ENCODE results near the gene FRK. TPM values are rescaled to one million over a fixed set of nuclear protein-coding genes. Genes with fewer than 3 reads are reported as not detected.

The FRK gene
- polyA plus RNA-seq, 1 donor (not counting 4 experiments of a cell fraction or from before 2014, with no cell fraction given): 2.4 TPM

DNA sequence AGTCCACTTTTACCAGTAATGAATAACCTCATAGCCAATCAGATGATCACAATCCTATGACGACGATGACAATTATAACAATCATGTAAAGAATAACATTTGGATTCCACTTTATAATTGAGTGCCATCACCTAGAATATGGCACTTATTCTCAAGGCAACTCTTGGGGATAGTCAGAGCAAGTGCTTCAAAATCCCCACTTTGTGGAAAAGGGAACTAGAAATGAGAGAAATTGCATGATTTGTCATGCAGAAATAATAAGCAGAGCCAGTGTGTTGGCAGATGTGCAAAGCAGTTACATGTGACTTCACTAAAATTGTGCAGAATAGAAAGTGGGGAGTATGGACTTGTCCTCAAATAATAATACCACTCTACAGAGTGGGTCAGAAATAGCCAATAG, 41.3 kb downstream of the FRK start:
- Histone ChIP-seq H3K4me1 (ENCODE audit: control insufficient read depth, extremely low read depth, insufficient read depth, low read length) (peaks cover 29% of the 10 kb centered on the region), H2AFZ (ENCODE audit: control insufficient read depth, low read length) (no peak overlapping the region), H3K4me3 (ENCODE audit: control insufficient read depth in 2 of 3, extremely low read depth in 1 of 3, insufficient read depth in 2 of 3, low read depth in 1 of 3, low read length in 3 of 3) (no peak overlapping the region), H3K4me2 (ENCODE audit: control insufficient read depth, extremely low read depth, insufficient read depth, low read depth, low read length) (no peak overlapping the region), H3K36me3 (ENCODE audit: control insufficient read depth in 2 of 2, extremely low read depth in 1 of 2, insufficient read depth in 2 of 2, low read length in 2 of 2) (no peaks in the 10 kb centered on the region), H4K20me1 (ENCODE audit: control insufficient read depth, extremely low read depth, insufficient read depth, low read length) (no peaks in the 10 kb centered on the region), H3K9me1 (ENCODE audit: control insufficient read depth, extremely low read depth, insufficient read depth, low read length) (no peaks in the 10 kb centered on the region), H3K79me2 (ENCODE audit: control insufficient read depth, insufficient read depth, low read length) (peaks cover 7% of the 10 kb centered on the region), H3K27me3 (ENCODE audit: control insufficient read depth, extremely low read depth, insufficient read depth, low read length) (no peaks in the 10 kb centered on the region), H3K27ac (ENCODE audit: control insufficient read depth, insufficient read depth, low read length) (no peak overlapping the region), H3K9me3 (ENCODE audit: control insufficient read depth, low read depth, low read length) (no peaks in the 10 kb centered on the region), H3K9ac (ENCODE audit: control insufficient read depth, extremely low read depth, insufficient read depth, low read length) (no peak overlapping the region)
- no peak for DNase-seq (ENCODE audit: low read depth, low spot score)
- dilution Hi-C loops (cut with MboI; ENCODE audit: extremely low pct_ligation_motif_present, low sequenced_read_pairs): no loop called here
- FAIRE-seq: no peak
- TF ChIP-seq, protein P1, sequence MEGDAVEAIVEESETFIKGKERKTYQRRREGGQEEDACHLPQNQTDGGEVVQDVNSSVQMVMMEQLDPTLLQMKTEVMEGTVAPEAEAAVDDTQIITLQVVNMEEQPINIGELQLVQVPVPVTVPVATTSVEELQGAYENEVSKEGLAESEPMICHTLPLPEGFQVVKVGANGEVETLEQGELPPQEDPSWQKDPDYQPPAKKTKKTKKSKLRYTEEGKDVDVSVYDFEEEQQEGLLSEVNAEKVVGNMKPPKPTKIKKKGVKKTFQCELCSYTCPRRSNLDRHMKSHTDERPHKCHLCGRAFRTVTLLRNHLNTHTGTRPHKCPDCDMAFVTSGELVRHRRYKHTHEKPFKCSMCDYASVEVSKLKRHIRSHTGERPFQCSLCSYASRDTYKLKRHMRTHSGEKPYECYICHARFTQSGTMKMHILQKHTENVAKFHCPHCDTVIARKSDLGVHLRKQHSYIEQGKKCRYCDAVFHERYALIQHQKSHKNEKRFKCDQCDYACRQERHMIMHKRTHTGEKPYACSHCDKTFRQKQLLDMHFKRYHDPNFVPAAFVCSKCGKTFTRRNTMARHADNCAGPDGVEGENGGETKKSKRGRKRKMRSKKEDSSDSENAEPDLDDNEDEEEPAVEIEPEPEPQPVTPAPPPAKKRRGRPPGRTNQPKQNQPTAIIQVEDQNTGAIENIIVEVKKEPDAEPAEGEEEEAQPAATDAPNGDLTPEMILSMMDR (optimal IDR thresholded peaks at IDR 0.05 in 1 of 3, IDR thresholded peaks at IDR 0.05 in 1 of 3, conservative IDR thresholded peaks at IDR 0.05 in 1 of 3; ENCODE audit: extremely low read depth in 1 of 3, insufficient read depth in 2 of 3, low read length in 3 of 3): no peak
- TF ChIP-seq EZH2 (IDR thresholded peaks at IDR 0.05; ENCODE audit: low read length): no peak

DNA sequence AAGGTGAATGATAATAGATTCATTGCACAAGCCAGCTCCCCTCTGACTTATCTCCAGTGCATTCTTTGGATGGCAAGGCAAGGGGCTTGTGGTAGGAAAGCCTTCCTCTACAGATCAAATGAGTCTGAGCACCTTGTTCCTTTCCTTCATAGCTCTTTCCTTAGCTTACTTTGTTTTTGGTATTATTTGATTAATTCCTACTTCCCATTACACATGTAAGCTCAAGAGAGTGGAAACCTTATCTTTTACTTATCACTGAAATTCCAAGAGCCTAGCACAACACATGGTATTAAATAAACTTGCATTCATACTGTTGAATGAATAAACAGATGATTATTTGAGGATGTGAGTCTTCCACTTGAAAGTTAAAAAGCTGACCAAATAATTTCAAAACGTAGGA, 41.7 kb downstream of the FRK start:
- Histone ChIP-seq H3K4me2 (ENCODE audit: control insufficient read depth, extremely low read depth, insufficient read depth, low read depth, low read length) (no peak overlapping the region), H3K9me1 (ENCODE audit: control insufficient read depth, extremely low read depth, insufficient read depth, low read length) (no peaks in the 10 kb centered on the region), H2AFZ (ENCODE audit: control insufficient read depth, low read length) (no peak overlapping the region), H3K9ac (ENCODE audit: control insufficient read depth, extremely low read depth, insufficient read depth, low read length) (no peak overlapping the region), H3K36me3 (ENCODE audit: control insufficient read depth in 2 of 2, extremely low read depth in 1 of 2, insufficient read depth in 2 of 2, low read length in 2 of 2) (no peaks in the 10 kb centered on the region), H3K9me3 (ENCODE audit: control insufficient read depth, low read depth, low read length) (no peaks in the 10 kb centered on the region), H3K4me3 (ENCODE audit: control insufficient read depth in 2 of 3, extremely low read depth in 1 of 3, insufficient read depth in 2 of 3, low read depth in 1 of 3, low read length in 3 of 3) (no peak overlapping the region), H3K79me2 (ENCODE audit: control insufficient read depth, insufficient read depth, low read length) (peaks cover 7% of the 10 kb centered on the region), H3K27me3 (ENCODE audit: control insufficient read depth, extremely low read depth, insufficient read depth, low read length) (no peaks in the 10 kb centered on the region), H4K20me1 (ENCODE audit: control insufficient read depth, extremely low read depth, insufficient read depth, low read length) (no peaks in the 10 kb centered on the region), H3K4me1 (ENCODE audit: control insufficient read depth, extremely low read depth, insufficient read depth, low read length) (peaks cover 33% of the 10 kb centered on the region), H3K27ac (ENCODE audit: control insufficient read depth, insufficient read depth, low read length) (no peak overlapping the region)
- dilution Hi-C loops (cut with MboI; ENCODE audit: extremely low pct_ligation_motif_present, low sequenced_read_pairs): no loop called here
- FAIRE-seq: no peak
- no peak for TF ChIP-seq EZH2 (IDR thresholded peaks at IDR 0.05; ENCODE audit: low read length)
- TF ChIP-seq, protein P1 (optimal IDR thresholded peaks at IDR 0.05 in 1 of 3, IDR thresholded peaks at IDR 0.05 in 1 of 3, conservative IDR thresholded peaks at IDR 0.05 in 1 of 3; ENCODE audit: extremely low read depth in 1 of 3, insufficient read depth in 2 of 3, low read length in 3 of 3): no peak
- DNase-seq (ENCODE audit: low read depth, low spot score): no peak

All from keratinocyte (primary cell).